DMS79 (cell line): ENCODE data around the gene POLR2E.
A peak's percentile ranks its signal among the peaks of the same experiment; 100 is the strongest.
"Not testable (repeated sequence)": the region's sequence is repeated elsewhere in the genome, so short reads cannot be mapped to it uniquely, and the experiment has no call there.

ENCODE experiments used
- DNase-seq: peaks from one replicate; lab custom pipeline; 2025; lab: John Stamatoyannopoulos, UW

The POLR2E gene

GRCh38 chr19:1094978-1095701, at the start of gene POLR2E:
Gene POLR2E, minus strand, starts transcription at chr19:1095375. Its CDS starts 60 bp downstream, at chr19:1095315.
- peak; percentile 89 for DNase-seq

GRCh38 chr19:1144741-1145140, 49.6 kb upstream of the POLR2E start:
- no peak for DNase-seq

- DNase-seq = no peak
These were observed 48.7 kb upstream of the POLR2E start for GRCh38 chr19:1143828-1144399.

- DNase-seq = no peak
These were observed 46.8 kb upstream of the POLR2E start for GRCh38 chr19:1141944-1142343.

- no peak for DNase-seq
These were observed 45.3 kb upstream of the POLR2E start for GRCh38 chr19:1140272-1141027.

GRCh38 chr19:1139126-1139525, 44.0 kb upstream of the POLR2E start:
- DNase-seq = no peak

- no peak for DNase-seq
These were observed 42.9 kb upstream of the POLR2E start for GRCh38 chr19:1138121-1138520.

GRCh38 chr19:1136621-1137317, 41.6 kb upstream of the POLR2E start:
- peak; percentile 49 for DNase-seq

GRCh38 chr19:1136201-1136600, 41.0 kb upstream of the POLR2E start:
- DNase-seq = peak; percentile 49

- DNase-seq = no peak
These were observed 40.3 kb upstream of the POLR2E start for GRCh38 chr19:1135454-1135853.

GRCh38 chr19:1134431-1134830, 39.3 kb upstream of the POLR2E start:
- no peak for DNase-seq

GRCh38 chr19:1133471-1133929, 38.3 kb upstream of the POLR2E start:
- no peak for DNase-seq

- DNase-seq = no peak
These were observed 37.6 kb upstream of the POLR2E start for GRCh38 chr19:1132552-1133383.

- DNase-seq = no peak
These were observed 36.8 kb upstream of the POLR2E start for GRCh38 chr19:1131718-1132551.

- no peak for DNase-seq
These were observed 35.9 kb upstream of the POLR2E start for GRCh38 chr19:1130771-1131717.

GRCh38 chr19:1129535-1129934, 34.4 kb upstream of the POLR2E start:
- DNase-seq = no peak

GRCh38 chr19:1129084-1129483, 33.9 kb upstream of the POLR2E start:
- DNase-seq = not testable (repeated sequence)

GRCh38 chr19:1128106-1128505, 32.9 kb upstream of the POLR2E start:
- no peak for DNase-seq

GRCh38 chr19:1126984-1127760, 32.0 kb upstream of the POLR2E start:
- no peak for DNase-seq
